ENCODE results near the gene GBX1. TPM values are rescaled to one million over a fixed set of nuclear protein-coding genes. Genes with fewer than 3 reads are reported as not detected.

GBX1 gene
- total RNA-seq, 2 experiments from 2014 or later = not detected

- peaks cover 10% of the 10 kb centered on the region for H3K27me3 Mint-ChIP-seq
- CTCF ChIA-PET = interaction anchor here (0.9 to 1.6 kb wide), 2 partner anchors 56 to 78 kb away, joined by 3 to 5 read pairs; no protein-coding TSS in a partner anchor
- ATAC-seq (no peak), DNase-seq (no peak)
- H3K4me1 Mint-ChIP-seq = no peaks in the 10 kb centered on the region
- H3K27ac Mint-ChIP-seq = no peak overlapping the region
- H3K9me3 Mint-ChIP-seq (ENCODE audit: low read depth) = no peaks in the 10 kb centered on the region
- no peak overlapping the region for H3K4me3 Mint-ChIP-seq
- no peaks in the 10 kb centered on the region for H3K36me3 Mint-ChIP-seq
Observed at GRCh38 chr7:151188252-151188542, 20.7 kb upstream of the GBX1 start.

- no peaks in the 10 kb centered on the region for H3K36me3 Mint-ChIP-seq
- no peak overlapping the region for H3K27ac Mint-ChIP-seq
- ATAC-seq (no peak), DNase-seq (no peak)
- H3K4me1 Mint-ChIP-seq = no peaks in the 10 kb centered on the region
- no peak overlapping the region for H3K4me3 Mint-ChIP-seq
- peaks cover 10% of the 10 kb centered on the region for H3K27me3 Mint-ChIP-seq
- no peaks in the 10 kb centered on the region for H3K9me3 Mint-ChIP-seq (ENCODE audit: low read depth)
- CTCF ChIA-PET = interaction anchor here (0.9 to 1.6 kb wide), 2 partner anchors 56 to 77 kb away, joined by 3 to 5 read pairs; no protein-coding TSS in a partner anchor
Observed at GRCh38 chr7:151187409-151188251, 20.1 kb upstream of the GBX1 start.

DNA sequence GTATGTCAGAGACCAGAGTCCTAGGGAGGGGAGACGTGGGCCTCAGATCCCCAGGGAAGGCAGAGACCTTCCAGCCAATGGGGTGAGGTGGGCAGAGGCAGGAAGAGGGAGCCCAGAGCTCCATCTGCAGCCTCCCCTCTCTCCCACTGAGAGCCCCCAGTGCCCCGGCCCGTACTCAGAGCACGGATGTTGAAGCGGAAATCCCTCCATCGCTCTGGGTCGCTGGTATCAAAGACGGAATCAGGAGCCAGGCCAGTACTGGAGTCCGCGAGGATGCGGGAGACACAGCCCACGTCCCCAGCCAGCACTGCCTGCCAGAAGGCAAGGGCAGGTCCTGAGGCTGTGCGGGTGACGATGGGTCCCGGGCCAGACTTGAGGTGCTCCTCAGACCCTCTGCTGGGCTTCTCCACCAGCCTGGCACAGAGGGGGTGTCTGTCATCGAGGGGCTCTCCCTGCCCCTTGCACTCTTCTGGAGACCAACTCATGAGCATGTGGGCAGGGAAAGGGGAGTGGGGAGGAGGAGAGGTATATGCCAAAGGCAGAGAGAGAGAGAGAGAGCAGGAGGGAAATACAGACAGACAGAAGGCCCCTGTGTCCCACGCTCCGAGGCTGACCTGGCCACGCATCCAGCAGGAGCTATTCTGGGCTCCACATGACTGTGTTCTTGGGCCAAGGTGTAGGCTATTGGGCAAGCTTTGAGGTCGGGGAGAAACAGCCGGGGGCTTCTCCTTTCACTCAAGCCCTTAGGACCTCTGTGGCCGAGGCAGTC lies 19.3 kb upstream of the GBX1 start, which contains the start of gene ASB10:
Gene ASB10 (minus strand): TSS at position 611 of the 769 bp plus-strand sequence. CDS start 120 bp downstream, at position 491.
- H3K4me3 Mint-ChIP-seq = no peak within 1 kb of the TSS
- H3K27ac Mint-ChIP-seq = no peak within 1 kb of the TSS
- ATAC-seq (no peak), DNase-seq (no peak)
- H3K4me1 Mint-ChIP-seq = no peaks in the 10 kb centered on the region
- H3K9me3 Mint-ChIP-seq (ENCODE audit: low read depth) = no peaks in the 10 kb centered on the region
- no peaks in the 10 kb centered on the region for H3K36me3 Mint-ChIP-seq
- CTCF ChIA-PET = interaction anchor here (0.9 to 1.6 kb wide), 2 partner anchors 57 to 77 kb away, joined by 3 to 5 read pairs; no protein-coding TSS in a partner anchor
- H3K27me3 Mint-ChIP-seq = peaks cover 12% of the 10 kb centered on the region

- no peaks in the 10 kb centered on the region for H3K9me3 Mint-ChIP-seq (ENCODE audit: low read depth)
- ATAC-seq = no peak
- peaks cover 13% of the 10 kb centered on the region for H3K27me3 Mint-ChIP-seq
- H3K27ac Mint-ChIP-seq = no peak overlapping the region
- H3K4me3 Mint-ChIP-seq = no peak overlapping the region
- no peaks in the 10 kb centered on the region for H3K4me1 Mint-ChIP-seq
- no peaks in the 10 kb centered on the region for H3K36me3 Mint-ChIP-seq
- CTCF ChIA-PET = no interaction called here
- no peak for DNase-seq
Observed at GRCh38 chr7:151185762-151186639, 18.5 kb upstream of the GBX1 start.

- ATAC-seq (no peak), DNase-seq (no peak)
- Mint-ChIP-seq H3K9me3 (ENCODE audit: low read depth) (no peaks in the 10 kb centered on the region), H3K4me1 (no peaks in the 10 kb centered on the region), H3K36me3 (no peaks in the 10 kb centered on the region), H3K27ac (no peak overlapping the region), H3K27me3 (peaks cover 9% of the 10 kb centered on the region), H3K4me3 (no peak overlapping the region)
- CTCF ChIA-PET = interaction anchor here (1.0 to 1.4 kb wide), 2 partner anchors 18 to 63 kb away, joined by 3 to 4 read pairs; no protein-coding TSS in a partner anchor
Observed at GRCh38 chr7:151181011-151181431, 13.5 kb upstream of the GBX1 start.

DNA sequence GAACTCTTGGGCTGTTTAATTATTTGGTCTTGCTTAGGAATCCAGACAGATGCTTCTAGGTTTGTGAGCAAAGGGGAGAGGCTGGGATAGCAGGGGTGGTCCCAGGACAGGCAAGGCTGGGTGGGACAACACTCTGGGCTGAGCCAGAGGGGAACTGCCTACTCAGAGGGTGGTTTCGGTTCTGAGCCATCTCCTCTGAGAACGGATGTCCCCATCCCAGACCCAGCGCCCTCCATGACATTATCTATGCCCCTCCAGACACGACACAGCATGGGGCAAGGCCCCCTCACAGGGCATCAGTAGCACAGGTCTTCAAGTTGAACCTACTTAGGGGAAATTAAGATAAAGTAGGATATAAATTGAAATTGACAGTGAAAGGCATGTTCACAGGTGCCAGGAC lies 12.5 kb upstream of the GBX1 start:
- H3K9me3 Mint-ChIP-seq (ENCODE audit: low read depth) = no peaks in the 10 kb centered on the region
- no peak overlapping the region for H3K4me3 Mint-ChIP-seq
- CTCF ChIA-PET = interaction anchor here (0.6 to 1.7 kb wide), 4 partner anchors 17 to 84 kb away, joined by 3 to 9 read pairs (median 4); no protein-coding TSS in a partner anchor
- ATAC-seq (no peak), DNase-seq (no peak)
- H3K27me3 Mint-ChIP-seq = peaks cover 12% of the 10 kb centered on the region
- H3K27ac Mint-ChIP-seq = no peak overlapping the region
- no peaks in the 10 kb centered on the region for H3K36me3 Mint-ChIP-seq
- H3K4me1 Mint-ChIP-seq = no peaks in the 10 kb centered on the region

DNA sequence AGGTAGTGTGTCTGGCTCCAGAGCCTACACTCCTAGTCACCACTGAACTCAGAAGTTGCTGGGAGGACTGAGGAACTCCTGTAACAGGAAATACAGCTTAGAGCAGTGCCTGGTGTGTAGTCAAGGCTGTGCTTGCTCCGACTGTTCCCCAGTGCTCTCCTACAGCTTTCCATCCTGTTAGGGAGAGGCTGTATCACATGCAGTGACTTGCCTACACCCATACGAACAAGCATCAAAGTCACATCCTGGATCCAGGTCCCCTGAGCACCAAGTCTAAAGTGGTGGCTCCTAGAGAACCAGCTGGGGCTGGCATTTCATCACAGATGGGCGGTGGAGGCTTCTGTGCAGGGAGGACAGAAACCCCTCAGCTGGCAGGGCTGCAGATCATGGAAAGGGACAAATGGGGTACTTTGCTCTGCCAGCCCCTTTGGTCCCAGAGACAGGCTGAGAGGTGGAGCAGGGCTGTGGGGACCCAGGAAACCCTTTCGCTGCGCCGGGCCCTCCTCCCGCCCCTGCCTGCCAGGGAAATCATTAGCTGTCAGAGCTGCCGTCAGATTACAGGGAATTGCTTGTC lies 11.9 kb upstream of the GBX1 start:
- Mint-ChIP-seq H3K4me1 (peaks cover 2% of the 10 kb centered on the region), H3K4me3 (no peak overlapping the region), H3K9me3 (ENCODE audit: low read depth) (no peaks in the 10 kb centered on the region), H3K36me3 (no peaks in the 10 kb centered on the region), H3K27me3 (peaks cover 12% of the 10 kb centered on the region), H3K27ac (no peak overlapping the region)
- no peak for ATAC-seq
- CTCF ChIA-PET = interaction anchor here (0.8 to 1.7 kb wide), 5 partner anchors 10 to 95 kb away, joined by 3 to 9 read pairs (median 5); no protein-coding TSS in a partner anchor
- no peak for DNase-seq

GRCh38 chr7:151178831-151179230 lies 11.3 kb upstream of the GBX1 start:
- DNase-seq (no peak), ATAC-seq (no peak)
- Mint-ChIP-seq H3K36me3 (no peaks in the 10 kb centered on the region), H3K27ac (no peak overlapping the region), H3K4me1 (peaks cover 2% of the 10 kb centered on the region), H3K4me3 (no peak overlapping the region), H3K9me3 (ENCODE audit: low read depth) (no peaks in the 10 kb centered on the region), H3K27me3 (peaks cover 12% of the 10 kb centered on the region)
- CTCF ChIA-PET = interaction anchor here (0.8 to 1.7 kb wide), 4 partner anchors 9 to 94 kb away, joined by 3 to 9 read pairs (median 6); no protein-coding TSS in a partner anchor

- Mint-ChIP-seq H3K27ac (no peak overlapping the region), H3K27me3 (peaks cover 14% of the 10 kb centered on the region), H3K9me3 (ENCODE audit: low read depth) (no peaks in the 10 kb centered on the region), H3K4me1 (peaks cover 2% of the 10 kb centered on the region), H3K4me3 (no peak overlapping the region), H3K36me3 (no peaks in the 10 kb centered on the region)
- DNase-seq (no peak), ATAC-seq (no peak)
- CTCF ChIA-PET = interaction anchor here (0.8 to 1.4 kb wide), 4 partner anchors 9 to 94 kb away, joined by 3 to 7 read pairs (median 4); no protein-coding TSS in a partner anchor
Observed at GRCh38 chr7:151178236-151178635, 10.7 kb upstream of the GBX1 start.

GRCh38 chr7:151177310-151177709 lies 9.8 kb upstream of the GBX1 start:
- H3K4me1 Mint-ChIP-seq = peaks cover 7% of the 10 kb centered on the region
- no peak for ATAC-seq
- no peak overlapping the region for H3K27ac Mint-ChIP-seq
- CTCF ChIA-PET = interaction anchor here (0.8 to 1.5 kb wide), 6 partner anchors 9 to 299 kb away, joined by 3 to 6 read pairs (median 4); no protein-coding TSS in a partner anchor
- no peak overlapping the region for H3K4me3 Mint-ChIP-seq
- no peak for DNase-seq
- H3K36me3 Mint-ChIP-seq = no peaks in the 10 kb centered on the region
- no peaks in the 10 kb centered on the region for H3K9me3 Mint-ChIP-seq (ENCODE audit: low read depth)
- H3K27me3 Mint-ChIP-seq = peaks cover 22% of the 10 kb centered on the region

DNA sequence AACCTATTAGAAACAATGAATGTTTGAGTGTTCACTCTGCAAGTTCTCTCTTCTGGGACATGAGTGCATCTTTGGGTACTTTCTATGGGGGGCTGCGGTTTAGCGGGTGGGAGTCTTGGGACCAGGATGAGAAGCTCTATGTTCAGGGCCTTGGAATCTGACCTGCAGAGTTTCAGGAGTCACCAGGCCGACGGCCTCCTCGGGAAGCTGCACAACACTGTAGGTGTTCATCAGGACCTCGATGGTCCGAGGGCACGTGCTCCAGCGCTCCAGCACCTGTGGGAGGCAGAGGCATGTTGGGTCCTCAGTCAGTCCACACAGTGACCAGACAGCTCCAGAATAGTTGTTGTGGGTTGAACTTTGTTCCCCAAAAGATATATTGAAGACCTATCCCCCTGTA lies 8.9 kb upstream of the GBX1 start:
- H3K9me3 Mint-ChIP-seq (ENCODE audit: low read depth) = no peaks in the 10 kb centered on the region
- peaks cover 28% of the 10 kb centered on the region for H3K27me3 Mint-ChIP-seq
- H3K36me3 Mint-ChIP-seq = no peaks in the 10 kb centered on the region
- DNase-seq (no peak), ATAC-seq (no peak)
- no peak overlapping the region for H3K4me3 Mint-ChIP-seq
- H3K27ac Mint-ChIP-seq = no peak overlapping the region
- CTCF ChIA-PET = interaction anchor here (0.8 to 2.6 kb wide), 6 partner anchors 8 to 298 kb away, joined by 3 to 8 read pairs (median 4); no protein-coding TSS in a partner anchor
- H3K4me1 Mint-ChIP-seq = peaks cover 7% of the 10 kb centered on the region

- Mint-ChIP-seq H3K27me3 (peaks cover 33% of the 10 kb centered on the region), H3K9me3 (ENCODE audit: low read depth) (no peaks in the 10 kb centered on the region), H3K4me1 (peaks cover 7% of the 10 kb centered on the region), H3K4me3 (no peak overlapping the region), H3K27ac (no peak overlapping the region), H3K36me3 (no peaks in the 10 kb centered on the region)
- CTCF ChIA-PET = interaction anchor here (1.3 to 2.6 kb wide), 4 partner anchors 8 to 52 kb away, joined by 3 to 8 read pairs (median 5); partner anchors contain the start of gene ABCF2
- ATAC-seq (no peak), DNase-seq (no peak)
Observed at GRCh38 chr7:151175793-151176311, 8.4 kb upstream of the GBX1 start.

Measured in activated CD8-positive, alpha-beta memory T cell treated with anti-CD3 and anti-CD28 coated beads, Interleukin-2, amount 10 ng/mL, durations not matched to agents 7 days and 5 days (primary cell).